ENCODE data around the gene KRTAP10-10.
"Not testable (repeated sequence)": the region's sequence is repeated elsewhere in the genome, so short reads cannot be mapped to it uniquely, and the experiment has no call there.

KRTAP10-10 gene

GRCh38 chr21:44593598-44594405 is 43.4 kb upstream of the KRTAP10-10 start:
- no peak overlapping the region for H3K4me3 ChIP-seq (ENCODE audit: low read depth, low read length)
- TF ChIP-seq CTCF (IDR thresholded peaks at IDR 0.05; ENCODE audit: low read depth, low read length, missing control alignments): no peak
- no peak for DNase-seq (ENCODE audit: low read depth)

GRCh38 chr21:44594406-44594916 is 42.7 kb upstream of the KRTAP10-10 start:
- no peak for TF ChIP-seq CTCF (IDR thresholded peaks at IDR 0.05; ENCODE audit: low read depth, low read length, missing control alignments)
- DNase-seq (ENCODE audit: low read depth): no peak
- no peak overlapping the region for H3K4me3 ChIP-seq (ENCODE audit: low read depth, low read length)

- TF ChIP-seq CTCF (IDR thresholded peaks at IDR 0.05; ENCODE audit: low read depth, low read length, missing control alignments): no peak
- DNase-seq (ENCODE audit: low read depth): no peak
- no peak overlapping the region for H3K4me3 ChIP-seq (ENCODE audit: low read depth, low read length)
Observed at GRCh38 chr21:44595524-44595923, 41.6 kb upstream of the KRTAP10-10 start.

GRCh38 chr21:44596068-44596725 is 41.0 kb upstream of the KRTAP10-10 start:
- DNase-seq (ENCODE audit: low read depth): no peak
- no peak overlapping the region for H3K4me3 ChIP-seq (ENCODE audit: low read depth, low read length)
- no peak for TF ChIP-seq CTCF (IDR thresholded peaks at IDR 0.05; ENCODE audit: low read depth, low read length, missing control alignments)

GRCh38 chr21:44598061-44598460 is 39.1 kb upstream of the KRTAP10-10 start:
- DNase-seq (ENCODE audit: low read depth): no peak

GRCh38 chr21:44599264-44600029 is 37.7 kb upstream of the KRTAP10-10 start:
- no peak for DNase-seq (ENCODE audit: low read depth)
- TF ChIP-seq CTCF (IDR thresholded peaks at IDR 0.05; ENCODE audit: low read depth, low read length, missing control alignments): no peak
- no peak overlapping the region for H3K4me3 ChIP-seq (ENCODE audit: low read depth, low read length)

More at GRCh38 chr21:44598061-44598460, 39.1 kb upstream of the KRTAP10-10 start:
- H3K4me3 ChIP-seq (ENCODE audit: low read depth, low read length): no peak overlapping the region
- TF ChIP-seq CTCF (IDR thresholded peaks at IDR 0.05; ENCODE audit: low read depth, low read length, missing control alignments): no peak

- not testable (repeated sequence) for H3K4me3 ChIP-seq (ENCODE audit: low read depth, low read length); DNase-seq (ENCODE audit: low read depth)
Observed at GRCh38 chr21:44600118-44600978, 36.8 kb upstream of the KRTAP10-10 start, which contains the start of gene KRTAP10-7. KRTAP10-7 (plus strand) TSS chr21:44600597; CDS start chr21:44600622, 25 bp downstream.
